ENCODE results near the gene CFAP54.

DNA sequence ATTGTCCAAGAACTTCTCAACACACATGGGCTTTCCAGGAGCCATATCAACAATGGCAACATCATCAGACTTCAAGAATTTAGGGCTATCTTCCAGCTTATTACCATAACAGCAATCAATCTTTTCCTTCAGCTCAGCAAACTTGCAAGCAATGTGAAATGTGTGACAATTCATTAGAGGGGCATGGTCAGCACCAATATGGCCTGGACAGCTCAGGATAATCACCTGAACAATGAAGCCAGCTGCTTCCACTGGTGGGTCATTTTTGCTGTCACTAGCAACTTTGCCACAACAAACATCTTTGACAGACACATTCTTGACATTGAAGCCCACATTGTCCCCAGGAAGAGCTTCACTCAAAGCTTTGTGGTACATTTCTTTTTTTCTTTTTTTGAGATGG, 411.8 kb downstream of the CFAP54 start:
- TF ChIP-seq, protein P1, sequence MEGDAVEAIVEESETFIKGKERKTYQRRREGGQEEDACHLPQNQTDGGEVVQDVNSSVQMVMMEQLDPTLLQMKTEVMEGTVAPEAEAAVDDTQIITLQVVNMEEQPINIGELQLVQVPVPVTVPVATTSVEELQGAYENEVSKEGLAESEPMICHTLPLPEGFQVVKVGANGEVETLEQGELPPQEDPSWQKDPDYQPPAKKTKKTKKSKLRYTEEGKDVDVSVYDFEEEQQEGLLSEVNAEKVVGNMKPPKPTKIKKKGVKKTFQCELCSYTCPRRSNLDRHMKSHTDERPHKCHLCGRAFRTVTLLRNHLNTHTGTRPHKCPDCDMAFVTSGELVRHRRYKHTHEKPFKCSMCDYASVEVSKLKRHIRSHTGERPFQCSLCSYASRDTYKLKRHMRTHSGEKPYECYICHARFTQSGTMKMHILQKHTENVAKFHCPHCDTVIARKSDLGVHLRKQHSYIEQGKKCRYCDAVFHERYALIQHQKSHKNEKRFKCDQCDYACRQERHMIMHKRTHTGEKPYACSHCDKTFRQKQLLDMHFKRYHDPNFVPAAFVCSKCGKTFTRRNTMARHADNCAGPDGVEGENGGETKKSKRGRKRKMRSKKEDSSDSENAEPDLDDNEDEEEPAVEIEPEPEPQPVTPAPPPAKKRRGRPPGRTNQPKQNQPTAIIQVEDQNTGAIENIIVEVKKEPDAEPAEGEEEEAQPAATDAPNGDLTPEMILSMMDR (conservative IDR thresholded peaks at IDR 0.05 in 1 of 2, IDR thresholded peaks at IDR 0.05 in 1 of 2; ENCODE audit: extremely low read depth in 1 of 2, insufficient read depth in 1 of 2, low read depth in 1 of 2, low read length in 2 of 2), result no peak
- no peak for TF ChIP-seq EZH2 (IDR thresholded peaks at IDR 0.05; ENCODE audit: borderline replicate concordance, low read length)

Measured in mammary epithelial cell (primary cell).